Gastroesophageal sphincter (tissue), 4 donors: Measurements from ENCODE around the gene GRB14. TPM values are rescaled to one million over a fixed set of nuclear protein-coding genes. Genes with fewer than 3 reads are reported as not detected.
A peak's percentile ranks its signal among the peaks of the same experiment; 100 is the strongest.

Experiments used
- ATAC-seq: fragments of 150-250 bp; one replicate; pipeline ENCODE4 v1.9.1; 2016; ENCODE audit warnings: mild to moderate bottlenecking, moderate library complexity
- H3K27ac ChIP-seq, 4 donors: fragments of 200-600 bp; sonication (generic) in 3 of 4; 1 replicate in 3 of 4; 2 replicates in 1 of 4; pipeline ENCODE4 v1.5.1; 2016 to 2019
- H3K27me3 ChIP-seq: fragments of 200-600 bp; sonication (generic); one replicate; pipeline ENCODE4 v1.5.1; 2019
- H3K36me3 ChIP-seq, 2 donors: fragments of 200-600 bp; sonication (generic); one replicate each; pipeline ENCODE4 v1.5.1; 2019; ENCODE audit warnings: control low read depth in 1 of 2
- H3K4me1 ChIP-seq, 3 donors: fragments of 200-600 bp; sonication (generic); 1 replicate in 2 of 3; 2 replicates in 1 of 3; pipeline ENCODE4 v1.5.1; 2016 to 2019; ENCODE audit warnings: control low read depth in 2 of 3
- H3K4me3 ChIP-seq, 2 donors: fragments of 200-600 bp; sonication (generic); one replicate each; pipeline ENCODE4 v1.5.1; 2019; ENCODE audit warnings: mild to moderate bottlenecking in 1 of 2, moderate library complexity in 1 of 2
- H3K9me3 ChIP-seq, 3 donors: fragments of 200-600 bp; sonication (generic); one replicate each; pipeline ENCODE4 v1.5.1; 2017 to 2019; ENCODE audit warnings: control low read depth in 2 of 3
- EP300 ChIP-seq: sonication (generic); formaldehyde crosslinking; IDR thresholded peaks from one replicate; pipeline ENCODE4 v1.6.1; 2017; ENCODE audit warnings: antibody characterized with exemption, mild to moderate bottlenecking
- POLR2A ChIP-seq, 2 donors: fragments of 450-650 bp; IDR thresholded peaks; one replicate each; pipeline ENCODE4 v1.6.1; 2017; ENCODE audit warnings: antibody characterized with exemption in 2 of 2, mild to moderate bottlenecking in 2 of 2, moderate library complexity in 1 of 2
- POLR2AphosphoS5 ChIP-seq: sonication (generic); formaldehyde crosslinking; IDR thresholded peaks from one replicate; pipeline ENCODE4 v1.6.1; 2017; ENCODE audit warnings: antibody characterized with exemption
- WGBS, 2 donors: methylation state at CpG; one replicate each; pipeline ENCODE4 v1.1.5; 2018; ENCODE audit warnings: low coverage in 1 of 2; 5-methylcytosine and 5-hydroxymethylcytosine counted together
- total RNA-seq, 4 donors: library from RNA; depleted of rRNA; stranded (reverse); fragments of >200 nt; gene quantifications; one replicate each; pipeline ENCODE4 v1.1.0, GENCODE V29; 2016
- TF ChIP-seq, protein P1 (sequence below), 4 experiments: fragments of 200-600 bp in 2 of 4; fragments of 450-650 bp in 2 of 4; sonication (generic) in 1 of 4; IDR thresholded peaks; one replicate each; pipeline ENCODE4 v1.5.1; 2017 to 2019; ENCODE audit warnings: antibody characterized with exemption in 4 of 4, mild to moderate bottlenecking in 2 of 4, moderate library complexity in 2 of 4

GRB14 gene
- total RNA-seq, 4 donors from 2014 or later: 0.94 to 5.3 (median 2.4) TPM

DNA sequence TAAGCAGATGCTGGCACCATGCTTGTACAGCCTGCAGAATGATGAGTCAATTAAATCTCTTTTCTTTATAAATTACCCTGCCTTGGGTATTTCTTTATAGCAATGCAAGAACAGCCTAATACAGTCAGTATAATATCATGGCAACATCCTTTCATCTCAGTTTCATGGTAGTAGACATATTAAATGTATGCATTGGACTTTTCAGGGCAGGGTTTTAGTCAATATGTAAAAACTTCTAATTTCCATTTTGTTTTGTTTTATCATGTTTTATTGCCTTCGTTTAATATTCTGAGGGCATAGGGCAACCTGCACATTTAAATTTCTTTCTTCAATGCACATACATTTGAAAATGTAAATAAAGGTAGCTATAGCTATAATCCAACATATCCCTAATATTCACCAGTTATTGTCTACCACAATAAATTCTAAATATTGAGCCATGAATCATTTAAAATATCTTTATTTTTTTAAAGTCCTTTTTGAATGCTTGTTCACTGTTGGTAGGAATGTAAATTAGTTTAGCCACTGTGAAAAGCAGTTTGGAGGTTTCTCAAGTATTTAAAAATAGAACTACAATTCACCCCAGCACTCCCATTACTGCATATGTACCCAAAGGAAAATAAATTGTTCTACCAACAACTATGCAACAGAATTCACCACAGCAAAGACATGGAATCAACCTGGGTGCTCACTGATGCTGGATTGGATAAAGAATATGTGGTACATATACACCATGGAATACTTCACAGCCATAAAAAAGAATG, 41.8 kb upstream of the GRB14 start:
- Histone ChIP-seq H3K36me3 (peaks cover 0 to 6% of the 10 kb centered on the region in 2 donors), H3K27me3 (no peaks in the 10 kb centered on the region), H3K4me3 (no peak overlapping the region), H3K9me3 (no peaks in the 10 kb centered on the region), H3K27ac (peak overlapping the region in 2 of 4 donors; percentile 38 to 46), H3K4me1 (peaks cover 0 to 18% (median 0%) of the 10 kb centered on the region in 3 donors)
- 71 to 74% methylated on average over 1 of the region's 1 CpG for whole genome bisulfite sequencing, 2 donors
- no peak for TF ChIP-seq POLR2A (IDR thresholded peaks at IDR 0.05)
- TF ChIP-seq, protein P1, sequence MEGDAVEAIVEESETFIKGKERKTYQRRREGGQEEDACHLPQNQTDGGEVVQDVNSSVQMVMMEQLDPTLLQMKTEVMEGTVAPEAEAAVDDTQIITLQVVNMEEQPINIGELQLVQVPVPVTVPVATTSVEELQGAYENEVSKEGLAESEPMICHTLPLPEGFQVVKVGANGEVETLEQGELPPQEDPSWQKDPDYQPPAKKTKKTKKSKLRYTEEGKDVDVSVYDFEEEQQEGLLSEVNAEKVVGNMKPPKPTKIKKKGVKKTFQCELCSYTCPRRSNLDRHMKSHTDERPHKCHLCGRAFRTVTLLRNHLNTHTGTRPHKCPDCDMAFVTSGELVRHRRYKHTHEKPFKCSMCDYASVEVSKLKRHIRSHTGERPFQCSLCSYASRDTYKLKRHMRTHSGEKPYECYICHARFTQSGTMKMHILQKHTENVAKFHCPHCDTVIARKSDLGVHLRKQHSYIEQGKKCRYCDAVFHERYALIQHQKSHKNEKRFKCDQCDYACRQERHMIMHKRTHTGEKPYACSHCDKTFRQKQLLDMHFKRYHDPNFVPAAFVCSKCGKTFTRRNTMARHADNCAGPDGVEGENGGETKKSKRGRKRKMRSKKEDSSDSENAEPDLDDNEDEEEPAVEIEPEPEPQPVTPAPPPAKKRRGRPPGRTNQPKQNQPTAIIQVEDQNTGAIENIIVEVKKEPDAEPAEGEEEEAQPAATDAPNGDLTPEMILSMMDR (IDR thresholded peaks at IDR 0.05): no peak
- no peak for TF ChIP-seq POLR2AphosphoS5
- no peak for TF ChIP-seq EP300
- ATAC-seq: no peak

DNA sequence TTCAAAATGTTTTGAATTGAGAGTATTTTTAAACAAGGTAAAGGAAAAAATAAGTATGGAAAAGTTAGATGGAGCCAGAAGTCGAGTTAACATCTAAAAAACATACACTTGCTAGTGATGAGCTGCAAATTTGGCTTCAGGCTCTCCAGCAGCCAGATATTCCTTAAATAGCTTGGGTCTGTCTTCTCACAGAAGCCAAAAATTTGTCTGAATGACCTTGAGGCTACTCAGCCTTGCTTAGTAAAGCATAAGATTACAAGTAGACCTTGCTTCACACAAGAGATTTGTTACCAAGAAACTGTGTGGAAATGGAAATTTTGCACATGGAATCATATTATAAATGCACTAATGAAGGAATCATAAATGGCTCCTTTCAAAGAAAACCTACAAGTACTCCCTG, 40.8 kb upstream of the GRB14 start:
- no peak for TF ChIP-seq EP300
- TF ChIP-seq POLR2AphosphoS5: no peak
- TF ChIP-seq POLR2A (IDR thresholded peaks at IDR 0.05): no peak
- TF ChIP-seq, protein P1 (IDR thresholded peaks at IDR 0.05): no peak
- no peak overlapping the region for H3K4me3 ChIP-seq
- 24 to 33% methylated on average over 1 of the region's 1 CpG for WGBS, 2 donors
- H3K27me3 ChIP-seq: no peaks in the 10 kb centered on the region
- peaks cover 0 to 7% of the 10 kb centered on the region in 2 donors for H3K36me3 ChIP-seq
- H3K27ac ChIP-seq: peak overlapping the region in 3 of 4 donors; percentile 38 to 46 (median 44)
- no peak for ATAC-seq
- peaks cover 0 to 18% (median 0%) of the 10 kb centered on the region in 3 donors for H3K4me1 ChIP-seq
- no peaks in the 10 kb centered on the region for H3K9me3 ChIP-seq

DNA sequence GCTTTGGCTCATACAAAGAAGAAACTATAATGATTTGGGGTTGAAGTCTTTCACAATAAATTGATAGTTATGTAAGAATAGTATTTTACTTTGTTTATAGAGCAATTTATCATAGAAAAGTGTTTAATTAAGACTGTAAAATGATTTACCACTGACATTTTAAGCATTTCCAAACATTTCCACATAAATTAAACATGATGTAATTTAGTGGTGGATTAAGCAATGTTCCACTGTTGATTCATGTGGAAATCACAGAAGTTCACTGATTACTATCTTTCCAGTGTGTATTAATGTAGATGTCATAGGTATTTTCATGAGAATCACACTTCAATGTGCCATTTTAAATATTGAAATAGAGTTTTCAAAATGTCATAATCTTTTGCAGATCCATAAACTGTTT, 40.1 kb upstream of the GRB14 start:
- no peak for ATAC-seq
- H3K9me3 ChIP-seq: no peaks in the 10 kb centered on the region
- peaks cover 0 to 7% of the 10 kb centered on the region in 2 donors for H3K36me3 ChIP-seq
- H3K4me3 ChIP-seq: no peak overlapping the region
- H3K27ac ChIP-seq: peak overlapping the region in 1 of 4 donors; percentile 46
- H3K27me3 ChIP-seq: no peaks in the 10 kb centered on the region
- H3K4me1 ChIP-seq: peaks cover 0 to 18% (median 0%) of the 10 kb centered on the region in 3 donors
- TF ChIP-seq, protein P1 (IDR thresholded peaks at IDR 0.05): no peak
- no peak for TF ChIP-seq POLR2A (IDR thresholded peaks at IDR 0.05)
- no peak for TF ChIP-seq POLR2AphosphoS5
- no peak for TF ChIP-seq EP300

DNA sequence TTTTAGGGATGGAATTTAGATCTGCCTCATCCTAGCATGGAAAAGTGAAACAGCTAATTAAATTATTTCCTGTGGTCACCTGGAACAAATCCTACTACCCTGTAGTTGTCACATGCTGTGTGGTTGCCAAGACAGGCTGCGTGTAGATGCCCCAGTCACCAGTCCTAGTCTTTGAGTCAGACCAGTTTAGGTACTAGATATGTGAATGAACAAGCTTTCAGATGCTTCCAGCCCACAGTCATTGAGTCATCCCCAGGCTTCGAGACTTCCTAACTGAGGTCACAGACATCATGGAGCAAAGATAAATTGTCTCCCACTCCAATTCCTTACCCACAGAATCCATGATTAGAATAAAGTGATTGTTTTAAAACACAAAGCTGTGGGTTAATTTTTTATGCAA, 35.8 kb upstream of the GRB14 start:
- H3K4me3 ChIP-seq: no peak overlapping the region
- 73 to 79% methylated on average over 2 of the region's 2 CpGs for WGBS, 2 donors
- no peak for ATAC-seq
- peaks cover 0 to 9% (median 0%) of the 10 kb centered on the region in 3 donors for H3K4me1 ChIP-seq
- peaks cover 0 to 6% (median 0%) of the 10 kb centered on the region in 3 donors for H3K9me3 ChIP-seq
- no peaks in the 10 kb centered on the region for H3K27me3 ChIP-seq
- H3K27ac ChIP-seq: no peak overlapping the region
- TF ChIP-seq EP300: no peak
- TF ChIP-seq POLR2A (IDR thresholded peaks at IDR 0.05): no peak
- no peak for TF ChIP-seq POLR2AphosphoS5
- TF ChIP-seq, protein P1 (IDR thresholded peaks at IDR 0.05): no peak
- peaks cover 0 to 7% of the 10 kb centered on the region in 2 donors for H3K36me3 ChIP-seq

DNA sequence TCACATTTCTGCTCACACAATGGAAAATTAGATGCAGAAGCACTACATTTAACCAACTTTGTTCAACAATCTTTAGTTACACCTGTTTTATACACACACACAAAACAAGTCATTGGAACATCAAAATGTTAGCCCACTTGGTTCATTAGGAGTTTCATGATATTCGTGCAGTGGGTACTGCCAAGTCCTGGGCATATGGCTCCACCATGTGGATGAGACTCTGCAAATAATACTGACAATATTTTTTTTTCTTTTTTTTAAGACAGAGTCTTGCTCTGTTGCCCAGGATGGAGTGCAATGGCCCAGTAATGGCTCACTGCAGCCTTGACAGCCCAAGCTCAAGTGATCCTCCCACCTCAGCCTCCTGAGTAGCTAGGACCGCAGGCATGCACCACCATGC, 34.5 kb upstream of the GRB14 start:
- Histone ChIP-seq H3K9me3 (peaks cover 0 to 13% (median 0%) of the 10 kb centered on the region in 3 donors), H3K27me3 (no peaks in the 10 kb centered on the region), H3K36me3 (peaks cover 0 to 7% of the 10 kb centered on the region in 2 donors), H3K4me3 (no peak overlapping the region), H3K4me1 (no peaks in the 10 kb centered on the region), H3K27ac (no peak overlapping the region)
- 81 to 82% methylated on average over 2 of the region's 2 CpGs for WGBS, 2 donors
- TF ChIP-seq POLR2A (IDR thresholded peaks at IDR 0.05): no peak
- TF ChIP-seq, protein P1 (IDR thresholded peaks at IDR 0.05): no peak
- TF ChIP-seq EP300: no peak
- TF ChIP-seq POLR2AphosphoS5: no peak
- no peak for ATAC-seq
